ENCODE measurements around the gene CEND1.

DNA sequence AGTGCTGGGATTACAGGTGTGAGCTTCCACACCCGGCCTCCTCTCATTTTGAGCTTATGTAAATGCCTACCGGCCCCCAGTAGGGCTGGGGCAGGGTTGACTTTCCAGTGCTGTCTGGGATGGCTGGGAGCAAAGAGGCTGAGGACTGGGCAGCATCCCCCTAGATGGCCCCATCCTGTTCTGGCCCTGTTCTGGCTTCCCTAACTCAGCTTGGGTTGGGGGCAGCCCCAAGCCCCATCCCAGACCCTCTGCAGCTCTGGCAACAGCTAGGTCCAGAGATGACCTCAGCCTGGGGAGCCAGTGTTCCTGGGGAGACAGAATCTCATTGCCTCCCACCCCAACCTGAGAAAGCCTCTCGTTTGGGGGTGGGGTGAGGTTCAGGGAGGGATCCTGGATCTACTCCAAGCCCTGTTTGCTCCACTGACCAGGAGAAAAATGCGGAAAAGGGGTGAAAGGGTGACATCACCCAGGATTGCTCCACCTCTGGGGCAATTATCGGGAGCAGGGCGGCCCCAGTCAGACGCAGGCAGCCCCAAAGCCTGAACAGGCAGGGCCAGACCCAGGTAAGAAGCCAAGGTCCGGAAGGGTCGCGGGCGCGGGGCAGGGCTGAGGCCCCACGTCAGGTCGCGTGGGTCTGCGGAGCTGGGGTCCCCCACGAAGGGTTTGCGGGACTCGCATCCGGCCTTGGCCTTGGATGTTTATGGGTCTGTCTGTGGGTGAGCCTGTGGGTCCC, 28.7 kb upstream of the CEND1 start, which contains the start of gene PNPLA2:
- TF ChIP-seq, protein P1, sequence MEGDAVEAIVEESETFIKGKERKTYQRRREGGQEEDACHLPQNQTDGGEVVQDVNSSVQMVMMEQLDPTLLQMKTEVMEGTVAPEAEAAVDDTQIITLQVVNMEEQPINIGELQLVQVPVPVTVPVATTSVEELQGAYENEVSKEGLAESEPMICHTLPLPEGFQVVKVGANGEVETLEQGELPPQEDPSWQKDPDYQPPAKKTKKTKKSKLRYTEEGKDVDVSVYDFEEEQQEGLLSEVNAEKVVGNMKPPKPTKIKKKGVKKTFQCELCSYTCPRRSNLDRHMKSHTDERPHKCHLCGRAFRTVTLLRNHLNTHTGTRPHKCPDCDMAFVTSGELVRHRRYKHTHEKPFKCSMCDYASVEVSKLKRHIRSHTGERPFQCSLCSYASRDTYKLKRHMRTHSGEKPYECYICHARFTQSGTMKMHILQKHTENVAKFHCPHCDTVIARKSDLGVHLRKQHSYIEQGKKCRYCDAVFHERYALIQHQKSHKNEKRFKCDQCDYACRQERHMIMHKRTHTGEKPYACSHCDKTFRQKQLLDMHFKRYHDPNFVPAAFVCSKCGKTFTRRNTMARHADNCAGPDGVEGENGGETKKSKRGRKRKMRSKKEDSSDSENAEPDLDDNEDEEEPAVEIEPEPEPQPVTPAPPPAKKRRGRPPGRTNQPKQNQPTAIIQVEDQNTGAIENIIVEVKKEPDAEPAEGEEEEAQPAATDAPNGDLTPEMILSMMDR (IDR thresholded peaks at IDR 0.05), result no peak
- TF ChIP-seq POLR2A (IDR thresholded peaks at IDR 0.05), result peak; percentile 35 to 56

Data from thyroid gland (tissue), 4 donors.